Activated CD4-positive, alpha-beta T cell treated with anti-CD3 and anti-CD28 coated beads for 1 hour (primary cell): ENCODE results near the gene SFMBT1.

Experiments used
- DNase-seq: peaks from one replicate; pipeline ENCODE4 v3.0.0-alpha.2; 2020

Gene SFMBT1

DNA sequence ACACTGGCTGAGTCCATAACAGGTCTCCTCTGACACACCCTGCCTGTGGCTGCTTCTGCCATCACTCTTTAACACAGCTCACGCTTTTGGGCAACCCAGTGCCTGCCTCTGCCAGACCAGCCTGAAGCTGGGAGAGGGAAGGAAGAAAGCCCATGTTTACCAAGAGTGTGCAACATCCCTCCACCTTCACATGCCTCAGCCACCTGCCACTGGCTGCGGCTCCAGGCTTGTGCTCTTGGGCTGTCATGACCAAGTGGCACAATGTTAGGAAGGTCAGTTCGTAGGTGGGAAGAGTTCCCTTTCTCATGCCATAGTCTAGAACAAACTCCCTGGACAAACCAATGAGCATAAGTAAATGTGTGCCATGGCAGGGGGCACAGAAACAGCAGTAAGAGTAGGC, 168.8 kb downstream of the SFMBT1 start:
- no peak for DNase-seq

DNA sequence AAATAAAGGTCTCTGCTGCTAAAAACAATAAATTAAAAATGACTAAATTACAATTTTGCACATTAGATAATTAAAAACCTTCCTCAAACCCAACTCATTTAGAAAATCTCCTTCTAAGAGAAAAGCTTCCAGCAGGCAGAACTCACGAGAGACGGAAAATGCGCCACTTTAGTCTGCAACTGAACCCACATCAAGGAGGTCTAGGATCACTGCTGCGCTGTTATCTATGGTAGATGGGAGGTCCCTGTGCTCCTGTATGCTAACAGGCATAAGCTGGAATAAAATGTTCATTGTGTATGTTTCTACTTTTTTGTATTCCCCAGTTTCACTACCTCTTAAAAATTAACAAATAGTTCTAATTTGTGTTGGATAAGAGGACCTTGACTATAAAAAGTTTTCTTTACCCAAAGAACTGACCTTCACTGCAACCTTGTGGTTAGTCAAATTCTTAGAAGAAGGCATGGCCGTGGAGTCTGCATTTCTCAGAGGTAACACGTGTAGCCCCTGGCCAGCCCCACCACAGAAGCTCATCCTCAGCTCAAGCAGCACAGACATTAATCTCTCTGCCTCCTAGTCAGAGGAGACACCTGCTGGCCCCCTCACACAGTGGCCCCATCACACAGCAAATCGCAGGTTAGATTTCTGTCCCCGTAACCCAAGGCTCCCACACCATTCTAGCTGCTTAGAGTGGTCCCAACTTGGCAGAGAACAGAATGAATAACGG, 170.8 kb downstream of the SFMBT1 start:
- DNase-seq, result no peak

DNA sequence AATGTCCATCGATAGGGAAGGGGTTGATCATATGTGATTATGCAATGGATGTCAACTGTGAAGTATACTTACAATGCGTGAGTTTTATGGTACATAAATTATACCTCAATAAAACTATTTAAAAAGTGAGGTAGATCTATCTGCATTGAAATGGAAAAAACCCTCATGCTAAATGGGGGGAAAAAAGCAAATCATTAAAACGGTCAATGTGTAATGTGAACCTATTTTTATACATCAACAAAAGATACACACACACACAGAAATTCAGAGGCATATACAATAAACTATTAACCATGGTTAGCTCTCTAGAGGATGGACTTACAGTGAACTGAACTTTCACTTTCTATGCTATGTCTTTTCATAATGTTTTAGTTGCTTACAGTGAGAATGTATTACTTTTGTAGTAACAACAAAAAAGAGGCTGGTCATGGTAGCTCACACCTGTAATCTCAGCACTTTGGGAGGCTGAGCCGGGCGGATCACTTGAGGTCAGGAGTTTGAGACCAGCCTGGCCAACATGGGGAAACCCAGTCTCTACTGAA, 171.6 kb downstream of the SFMBT1 start:
- DNase-seq, result no peak

DNA sequence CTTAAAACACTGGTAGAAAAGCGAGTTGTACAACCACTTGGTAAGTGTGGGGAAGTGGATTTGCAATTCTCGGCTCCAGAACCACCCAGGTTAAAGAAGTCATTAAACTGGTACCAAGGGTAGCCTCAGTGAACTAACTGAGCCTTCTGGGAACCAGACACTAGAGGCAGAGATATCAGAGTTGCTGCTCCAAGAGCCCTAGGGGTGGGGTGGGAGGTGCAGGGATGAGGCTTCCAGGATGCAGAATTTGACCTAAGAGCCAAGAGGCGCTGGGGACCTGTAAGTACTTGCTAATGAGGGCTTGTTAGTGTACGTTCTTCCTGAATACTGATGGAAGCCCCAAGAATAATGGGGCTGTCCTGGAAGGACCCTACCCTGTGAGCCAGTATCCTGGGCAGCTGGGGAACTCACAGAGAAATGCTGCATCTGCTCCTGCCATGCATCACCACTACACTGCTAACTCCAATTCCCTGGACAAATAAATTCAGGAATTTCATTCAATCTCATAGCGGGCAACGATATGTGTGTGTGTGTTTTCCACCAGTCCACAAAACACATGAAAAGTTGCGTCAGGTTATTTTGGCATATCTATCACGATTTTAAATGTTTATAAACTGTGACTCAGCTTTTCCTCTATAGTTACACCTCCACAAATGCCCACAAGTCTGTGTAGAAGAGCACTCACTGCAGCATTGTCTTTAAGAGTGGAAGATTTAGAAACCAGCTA, 172.3 kb downstream of the SFMBT1 start:
- DNase-seq, result no peak

DNA sequence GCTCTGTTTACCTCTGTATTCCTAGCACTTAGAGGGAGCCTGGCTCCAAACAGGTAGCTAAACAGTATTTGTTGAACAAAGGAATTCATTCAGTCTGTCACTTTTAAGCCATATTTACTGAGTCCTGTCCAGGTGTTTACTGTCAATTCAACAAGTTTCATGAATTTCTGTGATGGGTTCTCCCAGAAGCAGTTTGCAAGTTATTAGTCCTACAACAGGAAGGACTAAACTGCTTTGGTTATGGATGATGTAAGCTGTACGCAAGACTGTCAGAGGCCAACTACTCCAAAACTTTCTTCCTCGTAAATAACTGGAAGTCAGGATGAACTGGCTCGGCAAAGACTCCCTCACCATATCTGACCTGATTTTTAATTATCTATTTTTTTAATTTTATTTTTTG, 173.6 kb downstream of the SFMBT1 start:
- DNase-seq, result no peak

DNA sequence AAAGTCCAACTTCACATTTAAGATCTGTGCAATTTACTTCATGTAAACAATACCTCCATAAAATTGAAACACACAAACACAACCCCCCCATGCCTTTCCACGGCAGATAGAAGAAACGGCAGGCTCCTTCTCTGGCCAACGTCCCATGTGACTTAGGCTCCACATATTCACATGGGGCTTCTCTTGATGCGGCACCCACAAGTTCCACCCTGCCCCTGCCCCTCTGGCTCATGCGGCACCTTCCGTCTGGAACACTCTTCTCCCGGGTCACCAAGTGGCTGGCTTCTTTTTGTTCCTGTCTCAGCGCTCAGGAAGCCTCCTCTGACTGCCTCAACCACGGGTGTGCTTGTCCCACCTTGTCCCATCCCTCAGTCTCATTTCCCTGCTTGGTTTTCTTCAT, 174.1 kb downstream of the SFMBT1 start:
- no peak for DNase-seq

DNA sequence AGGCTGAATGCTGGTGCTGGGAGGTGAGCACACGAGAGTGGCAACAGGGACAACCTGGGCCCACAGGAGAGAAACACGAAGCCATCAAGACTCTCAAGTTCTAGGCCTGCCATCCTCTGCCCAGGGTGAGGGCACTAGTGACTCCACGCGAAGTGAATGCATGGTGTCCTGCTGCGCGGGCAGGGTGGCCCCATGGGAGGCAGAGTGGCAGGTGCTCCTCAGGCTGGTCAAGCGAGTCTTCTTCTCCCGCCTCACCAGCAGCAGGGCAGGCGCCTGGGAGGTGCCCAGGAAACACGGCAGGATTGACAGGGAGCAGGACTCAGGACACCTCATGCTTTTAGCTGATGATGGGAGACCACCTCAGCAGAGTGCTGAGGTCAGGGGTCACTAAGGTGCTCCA, 175.4 kb downstream of the SFMBT1 start:
- no peak for DNase-seq

DNA sequence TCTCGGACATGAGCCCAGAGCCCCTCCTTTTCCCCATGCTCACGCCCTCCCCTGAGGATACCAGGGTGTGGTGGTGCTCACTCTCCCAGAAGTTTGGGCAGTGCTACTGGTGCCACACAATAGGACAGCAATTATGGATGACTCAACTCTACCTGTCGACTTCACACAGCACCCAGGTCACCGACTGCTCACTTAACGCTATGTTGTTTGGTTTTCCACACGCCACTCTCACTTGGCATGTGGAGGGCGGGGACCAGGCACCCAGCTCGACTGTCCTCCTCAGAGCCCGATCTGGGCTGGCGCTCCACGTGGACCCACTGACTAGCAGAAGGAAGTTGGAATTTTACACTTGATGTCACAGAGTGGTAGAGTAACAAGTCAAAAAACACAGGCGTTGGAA, 179.4 kb downstream of the SFMBT1 start:
- no peak for DNase-seq

DNA sequence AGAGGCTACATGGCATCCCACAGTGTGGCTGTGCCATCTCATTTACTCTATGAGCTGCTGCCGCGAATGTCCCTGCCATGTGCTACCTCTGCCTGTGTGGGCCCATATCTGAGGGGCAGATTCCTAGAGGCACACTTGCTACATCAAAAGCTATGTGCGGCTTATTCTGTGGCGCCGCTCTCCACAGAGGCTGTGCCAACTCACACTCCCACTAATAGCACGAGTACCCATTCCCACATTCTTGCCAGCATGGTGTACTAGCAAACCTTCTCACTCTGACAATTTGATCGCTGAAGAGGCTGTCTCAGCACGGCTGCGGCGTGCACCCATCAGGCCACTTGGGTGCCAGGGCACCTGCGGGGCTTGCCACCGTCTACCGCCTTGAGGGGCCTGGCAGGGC, 179.9 kb downstream of the SFMBT1 start:
- no peak for DNase-seq

DNA sequence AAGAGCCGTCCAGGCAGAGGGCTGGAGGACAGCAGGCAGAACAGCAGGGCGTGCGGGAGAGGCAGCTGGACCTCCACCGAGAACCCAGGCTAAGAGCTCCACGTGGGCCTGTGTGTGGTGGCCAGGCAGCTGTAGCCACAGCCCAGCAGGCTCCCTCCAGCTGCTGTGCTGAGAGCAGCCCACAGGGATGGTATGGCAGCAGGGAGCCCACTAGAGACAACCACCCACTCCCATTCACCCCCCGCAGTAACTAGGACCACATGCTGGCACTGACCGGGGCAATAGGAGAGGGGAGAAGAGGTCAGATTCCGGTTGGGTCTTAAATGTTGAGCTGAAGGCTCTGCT, 185.5 kb downstream of the SFMBT1 start:
- DNase-seq, result no peak

DNA sequence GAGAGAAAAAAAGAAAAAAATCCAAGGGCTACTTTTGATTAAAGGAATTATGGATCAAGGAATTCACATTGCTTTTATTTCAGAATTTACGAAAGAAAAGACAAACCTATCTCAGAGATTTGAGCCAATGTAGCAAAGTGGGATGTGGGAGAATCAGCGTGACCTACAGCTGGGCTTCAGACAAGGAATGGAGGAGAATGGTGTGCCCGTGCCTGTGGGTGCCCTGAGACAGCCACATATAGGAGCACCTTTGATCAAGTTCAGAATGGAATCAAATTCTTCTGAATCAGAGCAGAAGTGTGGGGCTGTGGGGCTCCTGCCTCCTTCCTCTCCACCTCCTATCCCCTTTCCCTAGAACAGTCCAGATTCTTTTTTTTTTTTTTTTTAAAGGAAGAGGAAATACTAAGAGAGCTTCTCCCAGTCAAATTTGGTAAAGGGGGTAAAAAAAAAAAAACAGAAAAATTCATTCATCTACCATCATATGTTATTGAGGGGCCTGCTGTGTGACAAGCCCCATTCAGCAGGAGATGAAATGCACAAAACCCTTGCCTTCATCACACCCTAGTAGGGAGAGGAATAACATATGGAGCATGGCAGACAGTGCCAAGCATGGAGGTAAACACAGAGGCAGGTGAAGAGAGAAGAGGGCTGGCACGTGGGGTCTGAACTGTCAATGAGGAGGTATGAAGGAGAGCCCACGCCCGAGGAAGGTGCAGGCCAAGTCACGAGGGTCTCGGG, 186.0 kb downstream of the SFMBT1 start:
- no peak for DNase-seq

DNA sequence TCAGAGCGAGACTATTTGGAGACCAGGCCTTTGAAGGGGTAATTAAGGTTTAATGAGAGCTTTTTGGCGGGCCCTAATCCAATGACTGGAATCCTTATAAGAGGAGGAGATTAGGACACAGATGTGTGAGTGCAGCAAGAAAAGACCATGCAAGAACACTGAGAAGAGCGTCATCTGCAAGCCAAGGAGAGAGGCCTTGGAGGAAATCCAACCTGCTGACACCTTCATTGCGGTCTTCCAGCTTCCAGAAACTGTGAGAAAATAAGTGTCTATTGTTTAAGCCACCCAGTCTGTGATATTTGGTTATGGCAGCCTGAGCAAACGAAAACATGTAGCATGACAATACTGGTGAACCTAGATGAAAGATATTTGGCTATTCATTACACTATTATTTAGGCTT, 188.0 kb downstream of the SFMBT1 start:
- DNase-seq, result no peak

DNA sequence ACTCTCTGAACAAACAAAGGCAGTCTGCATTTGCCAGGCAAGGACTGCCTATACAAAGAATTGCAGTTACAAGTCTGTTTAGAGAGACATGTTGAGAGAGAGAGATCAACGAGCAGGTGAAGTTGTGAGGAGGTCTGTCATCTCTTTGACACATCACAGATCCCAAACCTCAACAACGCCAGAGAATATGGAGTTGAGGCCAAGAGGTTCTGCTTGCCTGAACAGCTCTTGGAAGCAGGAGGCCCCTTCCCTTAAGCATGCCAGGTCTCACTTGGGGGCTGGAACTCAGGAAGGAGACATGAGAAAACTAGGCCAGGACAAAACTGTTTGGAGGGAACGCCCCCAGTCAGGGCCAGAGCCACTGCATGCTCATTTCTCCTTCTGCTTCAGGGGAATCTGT, 188.7 kb downstream of the SFMBT1 start:
- DNase-seq, result no peak

DNA sequence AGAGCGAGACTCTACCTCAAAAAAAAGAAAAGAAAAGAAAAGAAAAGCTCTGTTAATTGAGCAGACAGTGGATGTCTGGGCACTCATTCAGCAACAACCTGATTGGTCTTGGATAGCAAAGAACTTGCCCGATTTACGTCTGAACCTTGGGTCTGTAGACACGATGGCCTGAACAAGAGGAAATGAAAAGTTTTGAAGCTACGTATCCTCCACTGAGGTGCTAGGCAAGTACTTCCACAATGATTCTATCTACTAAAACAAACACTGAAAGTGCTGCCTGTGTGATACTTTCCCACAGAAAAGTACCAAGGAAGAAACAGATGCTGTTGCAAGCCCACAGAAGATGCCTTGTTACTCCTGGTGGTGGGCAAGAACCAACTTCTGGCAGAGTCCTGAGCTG, 189.2 kb downstream of the SFMBT1 start:
- DNase-seq, result no peak

DNA sequence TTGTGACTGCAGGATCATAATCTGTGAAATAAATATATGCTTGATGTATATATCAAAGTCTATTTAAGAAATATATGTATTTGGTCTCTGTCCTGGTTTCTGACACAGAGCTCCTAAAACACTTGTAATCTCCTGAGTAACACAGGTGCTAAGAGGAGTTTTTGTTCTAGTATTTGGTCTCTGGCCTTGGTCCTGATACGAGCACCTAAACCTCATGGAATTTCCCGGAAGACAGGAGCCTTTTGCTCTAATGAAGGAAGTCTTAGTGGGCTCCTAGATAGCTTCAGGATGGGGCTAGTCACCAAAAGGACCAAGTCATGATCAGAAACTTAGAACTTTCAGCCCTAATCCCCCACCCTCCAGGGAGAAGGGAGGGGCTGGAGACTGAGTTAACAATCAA, 191.9 kb downstream of the SFMBT1 start:
- no peak for DNase-seq
